Measurements from ENCODE around the gene GPC5.

DNA sequence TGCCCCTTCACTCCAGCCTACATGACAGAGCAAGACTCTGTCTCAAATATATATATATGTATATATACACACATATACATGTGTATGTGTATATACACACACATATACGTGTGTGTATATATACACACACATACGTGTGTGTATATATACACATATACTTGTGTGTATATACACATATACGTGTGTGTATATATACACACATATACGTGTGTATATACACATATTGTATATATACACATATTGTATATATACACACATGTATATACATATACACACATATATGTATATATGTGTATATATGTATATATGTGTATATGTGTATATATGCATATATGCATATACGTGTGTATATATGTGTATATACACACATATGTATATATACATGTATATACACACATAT, 173.3 kb downstream of the GPC5 start:
- TF ChIP-seq, protein P1, sequence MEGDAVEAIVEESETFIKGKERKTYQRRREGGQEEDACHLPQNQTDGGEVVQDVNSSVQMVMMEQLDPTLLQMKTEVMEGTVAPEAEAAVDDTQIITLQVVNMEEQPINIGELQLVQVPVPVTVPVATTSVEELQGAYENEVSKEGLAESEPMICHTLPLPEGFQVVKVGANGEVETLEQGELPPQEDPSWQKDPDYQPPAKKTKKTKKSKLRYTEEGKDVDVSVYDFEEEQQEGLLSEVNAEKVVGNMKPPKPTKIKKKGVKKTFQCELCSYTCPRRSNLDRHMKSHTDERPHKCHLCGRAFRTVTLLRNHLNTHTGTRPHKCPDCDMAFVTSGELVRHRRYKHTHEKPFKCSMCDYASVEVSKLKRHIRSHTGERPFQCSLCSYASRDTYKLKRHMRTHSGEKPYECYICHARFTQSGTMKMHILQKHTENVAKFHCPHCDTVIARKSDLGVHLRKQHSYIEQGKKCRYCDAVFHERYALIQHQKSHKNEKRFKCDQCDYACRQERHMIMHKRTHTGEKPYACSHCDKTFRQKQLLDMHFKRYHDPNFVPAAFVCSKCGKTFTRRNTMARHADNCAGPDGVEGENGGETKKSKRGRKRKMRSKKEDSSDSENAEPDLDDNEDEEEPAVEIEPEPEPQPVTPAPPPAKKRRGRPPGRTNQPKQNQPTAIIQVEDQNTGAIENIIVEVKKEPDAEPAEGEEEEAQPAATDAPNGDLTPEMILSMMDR (IDR thresholded peaks at IDR 0.05; ENCODE audit: low read length): no peak
- no peak for TF ChIP-seq EZH2 (IDR thresholded peaks at IDR 0.05; ENCODE audit: borderline replicate concordance, low read length)

All from OCI-LY1 (cell line).